Spleen (tissue), 7 donors: ENCODE measurements around the gene MOB3B.

ENCODE experiments used
- CTCF ChIP-seq, 11 experiments: fragments of 200-600 bp in 7 of 11; fragments of 450-650 bp in 4 of 11; sonication (generic) in 4 of 11; IDR thresholded peaks in 8 of 11; conservative IDR thresholded peaks in 3 of 11; 1 replicate in 7 of 11; 2 replicates in 4 of 11; pipeline versions ENCODE4 v1.4.0 to v1.8.0; 2016 to 2021; ENCODE audit warnings: antibody characterized with exemption in 11 of 11, inconsistent platforms in 4 of 11, mild to moderate bottlenecking in 1 of 11
- POLR2A ChIP-seq, 3 donors: fragments of 450-650 bp; IDR thresholded peaks; one replicate each; pipeline ENCODE4 v1.5.1; 2017; ENCODE audit warnings: antibody characterized with exemption in 3 of 3, mild to moderate bottlenecking in 1 of 3
- donor health status: DM: no; HTN: no; CAD: no; lungs with moderate emphysema.
- donor health status: DM: no; HTN: no; CAD: no.
- donor health status: DM: no; HTN: no; CAD: no.

DNA sequence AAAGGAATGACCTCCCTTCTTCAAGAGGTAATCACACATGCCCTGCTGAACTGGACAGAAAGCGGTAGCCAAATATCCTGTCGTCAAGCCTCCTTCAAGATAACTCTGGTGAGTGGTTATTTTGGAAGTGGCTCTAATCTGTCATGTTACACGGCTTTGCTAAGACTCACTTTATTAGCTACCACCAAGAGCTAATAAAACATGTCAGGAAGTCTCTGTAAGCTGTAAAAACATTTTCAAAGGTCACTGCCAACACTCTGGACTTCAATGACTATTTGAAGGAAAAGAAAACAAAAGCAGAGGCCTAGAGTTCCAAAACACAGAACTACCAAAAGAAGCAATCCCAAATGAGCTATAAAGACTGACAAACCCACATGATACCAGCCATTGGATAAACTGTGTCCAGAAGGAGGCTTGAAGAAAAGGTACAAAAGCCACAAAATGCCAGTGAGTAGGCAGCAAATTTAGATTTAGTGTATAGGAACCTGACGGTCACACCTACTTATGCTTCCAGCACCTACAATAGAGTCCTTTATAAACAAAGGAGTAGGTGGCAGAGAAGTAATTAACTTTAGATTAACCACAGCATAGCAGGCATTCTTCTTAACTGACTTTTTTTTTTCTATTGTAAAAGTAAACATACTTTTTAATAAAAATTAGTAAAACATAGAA lies 135.3 kb downstream of the MOB3B start:
- TF ChIP-seq CTCF (IDR thresholded peaks at IDR 0.05 in 8 of 11, conservative IDR thresholded peaks at IDR 0.05 in 3 of 11) (no peak), POLR2A (IDR thresholded peaks at IDR 0.05) (no peak)
